ENCODE results near the gene NELFCD. TPM values are rescaled to one million over a fixed set of nuclear protein-coding genes. Genes with fewer than 3 reads are reported as not detected.

NELFCD gene
- polyA plus RNA-seq, 1 donor (not counting 4 experiments of a cell fraction or from before 2014, with no cell fraction given), result 68.5 TPM

- H3K27me3 ChIP-seq (ENCODE audit: control insufficient read depth, extremely low read depth, insufficient read depth, low read length), result peaks cover 7% of the 10 kb centered on the region
- no peak overlapping the region for H3K4me3 ChIP-seq (ENCODE audit: control insufficient read depth in 2 of 3, extremely low read depth in 1 of 3, insufficient read depth in 2 of 3, low read depth in 1 of 3, low read length in 3 of 3)
- H3K27ac ChIP-seq (ENCODE audit: control insufficient read depth, insufficient read depth, low read length), result no peak overlapping the region
- no peaks in the 10 kb centered on the region for H4K20me1 ChIP-seq (ENCODE audit: control insufficient read depth, extremely low read depth, insufficient read depth, low read length)
- DNase-seq (ENCODE audit: low read depth, low spot score), result no peak
- no peak overlapping the region for H3K4me2 ChIP-seq (ENCODE audit: control insufficient read depth, extremely low read depth, insufficient read depth, low read depth, low read length)
- H3K9me1 ChIP-seq (ENCODE audit: control insufficient read depth, extremely low read depth, insufficient read depth, low read length), result no peaks in the 10 kb centered on the region
- no peaks in the 10 kb centered on the region for H3K9me3 ChIP-seq (ENCODE audit: control insufficient read depth, low read depth, low read length)
- no peaks in the 10 kb centered on the region for H3K79me2 ChIP-seq (ENCODE audit: control insufficient read depth, insufficient read depth, low read length)
- FAIRE-seq, result no peak
- TF ChIP-seq, protein P1, sequence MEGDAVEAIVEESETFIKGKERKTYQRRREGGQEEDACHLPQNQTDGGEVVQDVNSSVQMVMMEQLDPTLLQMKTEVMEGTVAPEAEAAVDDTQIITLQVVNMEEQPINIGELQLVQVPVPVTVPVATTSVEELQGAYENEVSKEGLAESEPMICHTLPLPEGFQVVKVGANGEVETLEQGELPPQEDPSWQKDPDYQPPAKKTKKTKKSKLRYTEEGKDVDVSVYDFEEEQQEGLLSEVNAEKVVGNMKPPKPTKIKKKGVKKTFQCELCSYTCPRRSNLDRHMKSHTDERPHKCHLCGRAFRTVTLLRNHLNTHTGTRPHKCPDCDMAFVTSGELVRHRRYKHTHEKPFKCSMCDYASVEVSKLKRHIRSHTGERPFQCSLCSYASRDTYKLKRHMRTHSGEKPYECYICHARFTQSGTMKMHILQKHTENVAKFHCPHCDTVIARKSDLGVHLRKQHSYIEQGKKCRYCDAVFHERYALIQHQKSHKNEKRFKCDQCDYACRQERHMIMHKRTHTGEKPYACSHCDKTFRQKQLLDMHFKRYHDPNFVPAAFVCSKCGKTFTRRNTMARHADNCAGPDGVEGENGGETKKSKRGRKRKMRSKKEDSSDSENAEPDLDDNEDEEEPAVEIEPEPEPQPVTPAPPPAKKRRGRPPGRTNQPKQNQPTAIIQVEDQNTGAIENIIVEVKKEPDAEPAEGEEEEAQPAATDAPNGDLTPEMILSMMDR (optimal IDR thresholded peaks at IDR 0.05 in 1 of 3, IDR thresholded peaks at IDR 0.05 in 1 of 3, conservative IDR thresholded peaks at IDR 0.05 in 1 of 3; ENCODE audit: extremely low read depth in 1 of 3, insufficient read depth in 2 of 3, low read length in 3 of 3), result no peak
- no peak for TF ChIP-seq EZH2 (IDR thresholded peaks at IDR 0.05; ENCODE audit: low read length)
- no peaks in the 10 kb centered on the region for H3K36me3 ChIP-seq (ENCODE audit: control insufficient read depth in 2 of 2, extremely low read depth in 1 of 2, insufficient read depth in 2 of 2, low read length in 2 of 2)
- H3K4me1 ChIP-seq (ENCODE audit: control insufficient read depth, extremely low read depth, insufficient read depth, low read length), result no peaks in the 10 kb centered on the region
- no peak overlapping the region for H2AFZ ChIP-seq (ENCODE audit: control insufficient read depth, low read length)
- H3K9ac ChIP-seq (ENCODE audit: control insufficient read depth, extremely low read depth, insufficient read depth, low read length), result no peak overlapping the region
- dilution Hi-C loops (cut with MboI; ENCODE audit: extremely low pct_ligation_motif_present, low sequenced_read_pairs), result no loop called here
Observed at GRCh38 chr20:58938078-58938477, 43.0 kb upstream of the NELFCD start.

GRCh38 chr20:58938541-58938940 is 42.5 kb upstream of the NELFCD start:
- Histone ChIP-seq H3K36me3 (ENCODE audit: control insufficient read depth in 2 of 2, extremely low read depth in 1 of 2, insufficient read depth in 2 of 2, low read length in 2 of 2) (no peaks in the 10 kb centered on the region), H3K27me3 (ENCODE audit: control insufficient read depth, extremely low read depth, insufficient read depth, low read length) (peaks cover 7% of the 10 kb centered on the region), H3K9me1 (ENCODE audit: control insufficient read depth, extremely low read depth, insufficient read depth, low read length) (no peaks in the 10 kb centered on the region), H3K9ac (ENCODE audit: control insufficient read depth, extremely low read depth, insufficient read depth, low read length) (no peak overlapping the region), H2AFZ (ENCODE audit: control insufficient read depth, low read length) (no peak overlapping the region), H3K9me3 (ENCODE audit: control insufficient read depth, low read depth, low read length) (no peaks in the 10 kb centered on the region), H3K27ac (ENCODE audit: control insufficient read depth, insufficient read depth, low read length) (no peak overlapping the region), H3K4me2 (ENCODE audit: control insufficient read depth, extremely low read depth, insufficient read depth, low read depth, low read length) (no peak overlapping the region), H3K4me1 (ENCODE audit: control insufficient read depth, extremely low read depth, insufficient read depth, low read length) (no peaks in the 10 kb centered on the region), H4K20me1 (ENCODE audit: control insufficient read depth, extremely low read depth, insufficient read depth, low read length) (no peaks in the 10 kb centered on the region), H3K4me3 (ENCODE audit: control insufficient read depth in 2 of 3, extremely low read depth in 1 of 3, insufficient read depth in 2 of 3, low read depth in 1 of 3, low read length in 3 of 3) (no peak overlapping the region), H3K79me2 (ENCODE audit: control insufficient read depth, insufficient read depth, low read length) (no peaks in the 10 kb centered on the region)
- dilution Hi-C loops (cut with MboI; ENCODE audit: extremely low pct_ligation_motif_present, low sequenced_read_pairs), result no loop called here
- no peak for FAIRE-seq
- no peak for TF ChIP-seq EZH2 (IDR thresholded peaks at IDR 0.05; ENCODE audit: low read length)
- TF ChIP-seq, protein P1 (optimal IDR thresholded peaks at IDR 0.05 in 1 of 3, IDR thresholded peaks at IDR 0.05 in 1 of 3, conservative IDR thresholded peaks at IDR 0.05 in 1 of 3; ENCODE audit: extremely low read depth in 1 of 3, insufficient read depth in 2 of 3, low read length in 3 of 3), result no peak
- no peak for DNase-seq (ENCODE audit: low read depth, low spot score)

Data from keratinocyte (primary cell).